ENCODE results near the gene PLAAT2. TPM values are rescaled to one million over a fixed set of nuclear protein-coding genes. Genes with fewer than 3 reads are reported as not detected.
"Not testable (repeated sequence)": the region's sequence is repeated elsewhere in the genome, so short reads cannot be mapped to it uniquely, and the experiment has no call there.

PLAAT2 gene
- total RNA-seq, 1 donor from 2014 or later: 0.92 TPM

DNA sequence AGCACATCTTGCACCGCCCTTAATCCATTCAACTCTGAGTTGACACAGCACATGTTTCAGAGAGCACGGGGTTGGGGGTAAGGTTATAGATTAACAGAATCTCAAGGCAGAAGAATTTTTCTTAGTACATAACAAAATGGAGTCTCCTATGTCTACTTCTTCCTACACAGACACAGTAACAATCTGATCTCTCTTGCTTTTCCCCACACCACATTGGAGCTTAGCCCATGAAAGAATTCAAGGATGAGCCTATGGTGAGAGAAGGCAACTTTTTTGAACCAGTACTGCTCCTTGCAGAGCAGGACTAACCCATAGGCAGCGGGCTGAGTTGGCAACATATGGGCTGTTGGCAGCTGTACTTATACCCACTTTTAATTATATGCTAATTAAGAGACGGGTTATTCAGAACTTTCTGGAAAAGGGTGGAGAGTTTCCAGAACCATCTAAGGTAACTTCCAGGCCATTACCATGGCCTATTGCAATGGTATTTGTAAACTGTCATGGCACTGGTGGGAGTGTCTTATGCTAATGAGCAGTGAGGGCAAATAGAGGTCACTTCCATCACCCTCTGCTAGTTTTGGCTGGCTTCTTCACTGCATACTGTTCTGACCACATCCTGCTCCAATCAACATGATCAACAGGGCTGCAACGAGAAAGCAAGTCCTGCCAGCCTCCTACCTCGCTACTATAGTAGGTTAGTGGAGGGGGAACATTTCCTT is 31.9 kb downstream of the PLAAT2 start:
- DNase-seq (ENCODE audit: missing footprints); intact Hi-C loops (cut with DNase I); ATAC-seq: not testable (repeated sequence)

DNA sequence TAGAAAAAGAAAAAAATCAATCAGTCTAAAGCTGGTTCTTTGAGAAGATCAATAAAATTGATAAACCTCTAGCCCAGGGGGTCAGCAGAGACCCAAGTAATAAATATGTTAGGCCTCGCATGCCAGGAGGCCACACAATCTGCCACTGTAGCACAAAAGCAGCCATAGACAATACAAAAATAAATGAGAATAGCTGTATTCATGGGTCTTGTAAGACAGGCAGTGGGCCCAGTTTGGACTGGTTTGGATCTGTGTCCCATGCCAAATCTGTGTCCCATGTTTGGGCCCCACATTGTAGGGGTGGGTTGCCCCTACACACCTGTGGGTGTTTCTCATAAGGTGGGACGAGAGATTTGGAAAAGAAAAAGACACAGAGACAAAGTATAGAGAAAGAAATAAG is 33.2 kb downstream of the PLAAT2 start:
- DNase-seq (ENCODE audit: missing footprints): no peak
- ATAC-seq: no peak
- intact Hi-C loops (cut with DNase I): no loop called here

DNA sequence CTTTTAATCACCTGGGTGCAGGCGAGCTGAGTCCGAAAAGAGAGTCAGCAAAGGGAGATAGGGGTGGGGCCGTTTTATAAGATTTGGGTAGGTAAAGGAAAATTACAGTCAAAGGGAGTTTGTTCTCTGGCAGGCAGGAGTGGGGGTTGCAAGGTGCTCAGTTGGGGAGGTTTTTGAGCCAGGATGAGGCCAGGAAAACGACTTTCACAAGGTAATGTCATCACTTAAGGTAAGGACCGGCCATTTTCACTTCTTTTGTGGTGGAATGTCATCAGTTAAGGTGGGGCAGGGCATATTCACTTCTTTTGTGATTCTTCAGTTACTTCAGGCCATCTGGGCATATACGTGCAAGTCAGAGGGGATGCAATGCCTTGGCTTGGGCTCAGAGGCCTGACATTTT is 33.8 kb downstream of the PLAAT2 start:
- intact Hi-C loops (cut with DNase I); ATAC-seq: not testable (repeated sequence)

DNA sequence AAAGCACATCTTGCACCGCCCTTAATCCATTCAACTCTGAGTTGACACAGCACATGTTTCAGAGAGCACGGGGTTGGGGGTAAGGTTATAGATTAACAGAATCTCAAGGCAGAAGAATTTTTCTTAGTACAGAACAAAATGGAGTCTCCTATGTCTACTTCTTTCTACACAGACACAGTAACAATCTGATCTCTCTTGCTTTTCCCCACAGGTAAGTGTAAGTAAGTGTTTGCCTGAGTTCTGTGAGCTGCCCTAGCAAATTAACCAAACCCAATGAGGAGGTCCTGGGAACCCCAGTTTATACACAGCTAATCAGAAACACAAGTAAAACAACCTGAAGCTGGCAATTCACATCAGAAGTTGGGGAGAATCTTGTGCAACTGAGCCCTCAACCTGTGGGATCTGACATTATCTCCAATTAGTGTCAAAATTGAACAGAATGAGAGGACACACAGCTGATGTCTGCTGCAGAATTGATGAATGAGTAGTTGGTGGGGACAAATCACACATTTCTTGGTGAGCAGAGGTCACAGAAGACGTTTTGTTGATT is 34.4 kb downstream of the PLAAT2 start:
- DNase-seq (ENCODE audit: missing footprints); intact Hi-C loops (cut with DNase I); ATAC-seq: not testable (repeated sequence)

More for the DNA sequence above, 33.8 kb downstream of the PLAAT2 start:
- DNase-seq (ENCODE audit: missing footprints): not testable (repeated sequence)

DNA sequence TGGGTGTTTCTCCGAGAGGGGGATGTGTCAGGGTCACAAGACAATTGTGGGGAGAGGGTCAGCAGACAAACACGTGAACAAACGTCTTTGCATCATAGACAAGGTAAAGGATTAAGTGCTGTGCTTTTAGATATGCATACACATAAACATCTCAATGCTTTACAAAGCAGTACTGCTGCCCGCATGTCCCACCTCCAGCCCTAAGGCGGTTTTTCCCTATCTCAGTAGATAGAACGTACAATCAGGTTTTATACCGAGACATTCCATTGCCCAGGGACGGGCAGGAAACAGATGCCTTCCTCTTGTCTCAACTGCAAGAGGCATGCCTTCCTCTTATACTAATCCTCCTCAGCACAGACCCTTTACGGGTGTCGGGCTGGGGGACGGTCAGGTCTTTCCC is 35.0 kb downstream of the PLAAT2 start:
- DNase-seq (ENCODE audit: missing footprints); ATAC-seq; intact Hi-C loops (cut with DNase I): not testable (repeated sequence)

DNA sequence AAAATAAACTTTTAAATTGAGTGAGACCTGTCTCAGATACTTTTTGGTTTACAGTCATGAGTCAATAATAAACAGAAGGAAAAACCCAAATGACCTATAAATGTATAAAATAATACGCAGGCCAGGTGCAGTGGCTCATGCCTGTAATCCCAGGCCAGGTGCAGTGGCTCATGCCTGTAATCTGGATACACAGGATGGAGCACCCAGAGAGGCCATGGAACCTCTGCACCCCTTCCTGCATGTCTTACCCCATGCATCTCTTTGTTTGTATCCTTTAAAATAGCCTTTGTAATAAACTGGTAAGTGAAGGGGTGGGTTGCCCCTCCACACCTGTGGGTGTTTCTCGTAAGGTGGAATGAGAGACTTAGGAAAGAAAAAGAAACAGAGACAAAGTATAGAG is 35.5 kb downstream of the PLAAT2 start:
- intact Hi-C loops (cut with DNase I): no loop called here
- no peak for DNase-seq (ENCODE audit: missing footprints)
- no peak for ATAC-seq

DNA sequence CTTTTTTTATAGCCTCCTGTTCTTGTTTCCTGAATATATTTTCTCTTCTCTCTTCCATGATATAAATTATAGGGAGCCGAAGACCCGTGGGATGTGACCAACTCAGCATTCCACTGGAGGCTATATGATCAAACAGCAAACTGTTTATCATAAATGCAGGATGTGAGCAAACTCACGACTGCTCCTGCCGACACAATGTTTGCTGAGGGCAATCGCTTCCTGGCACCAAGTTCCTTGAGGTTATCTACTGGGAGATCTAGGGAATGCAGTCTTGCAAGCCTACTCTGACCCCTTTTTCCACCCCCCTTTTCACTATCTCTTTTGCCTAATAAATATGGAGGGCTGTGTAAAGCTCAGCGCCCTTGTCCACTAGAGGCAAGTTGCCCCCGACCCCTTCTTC is 40.0 kb downstream of the PLAAT2 start:
- DNase-seq (ENCODE audit: missing footprints) (no peak), ATAC-seq (no peak)
- intact Hi-C loops (cut with DNase I): no loop called here

DNA sequence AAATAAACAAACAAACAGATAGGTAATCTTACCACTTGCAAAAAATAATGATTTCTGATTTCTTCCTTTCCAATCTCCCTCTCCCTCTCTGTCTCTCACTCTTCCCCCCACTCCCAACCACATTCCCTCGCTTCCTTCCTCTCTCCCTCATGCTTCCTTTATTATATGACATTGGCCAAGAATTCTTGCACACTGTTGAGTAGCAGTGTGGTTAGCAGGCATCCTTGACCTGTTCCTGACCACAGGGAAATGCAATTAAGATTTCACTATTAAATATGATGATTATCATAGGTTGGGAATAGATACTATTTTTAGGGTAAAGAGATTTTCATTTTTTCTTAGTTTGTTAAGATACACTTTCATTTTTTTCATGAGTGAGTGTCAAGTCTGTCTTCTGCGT is 41.3 kb downstream of the PLAAT2 start:
- ATAC-seq: no peak
- DNase-seq (ENCODE audit: missing footprints): no peak
- intact Hi-C loops (cut with DNase I): no loop called here

DNA sequence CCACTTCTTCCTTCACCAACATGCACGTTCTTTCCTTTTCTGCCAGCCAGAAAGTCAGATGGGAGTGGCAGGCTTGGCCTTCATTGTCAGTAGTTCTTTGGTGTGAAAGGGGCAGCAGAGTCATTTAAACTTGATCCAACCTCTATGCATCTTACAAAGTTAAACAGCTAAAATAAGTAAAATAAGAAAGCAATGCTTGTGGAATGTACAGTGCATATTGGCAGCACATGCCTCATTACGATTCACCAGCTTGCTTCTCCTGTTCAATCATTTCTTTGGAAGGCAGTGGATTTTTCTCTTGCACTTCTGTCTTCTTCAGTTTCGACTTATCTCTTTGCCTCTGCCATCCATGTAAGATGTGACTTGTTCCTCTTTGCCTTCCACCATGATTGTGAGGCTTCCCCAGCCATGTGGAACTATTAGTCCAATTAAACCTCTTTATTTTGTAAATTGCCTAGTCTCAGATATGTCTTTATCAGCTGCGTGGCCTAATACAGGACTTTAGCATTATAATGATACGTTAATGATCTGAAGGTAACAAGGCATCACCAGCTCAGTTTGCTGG is 42.5 kb downstream of the PLAAT2 start:
- DNase-seq (ENCODE audit: missing footprints): no peak
- intact Hi-C loops (cut with DNase I): no loop called here

DNA sequence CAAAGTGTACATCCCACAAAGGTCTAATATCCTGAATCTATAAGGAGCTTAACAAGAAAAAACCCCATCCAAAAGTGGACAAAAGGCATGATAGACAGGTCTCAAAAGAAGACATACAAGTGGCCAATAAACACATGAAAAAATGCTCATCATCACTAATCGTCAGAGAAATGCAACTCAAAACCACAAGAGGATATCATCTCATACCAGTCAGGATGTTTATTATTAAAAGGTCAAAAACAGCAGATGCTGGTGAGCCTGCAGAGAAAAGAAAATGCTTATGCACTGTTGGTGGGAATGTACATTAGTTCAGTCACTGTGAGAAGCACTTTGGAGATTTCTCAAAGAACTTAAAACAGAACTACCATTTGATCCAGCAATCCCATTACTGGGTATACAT is 44.6 kb downstream of the PLAAT2 start:
- intact Hi-C loops (cut with DNase I): no loop called here
- ATAC-seq (no peak), DNase-seq (ENCODE audit: missing footprints) (no peak)

More for the DNA sequence above, 42.5 kb downstream of the PLAAT2 start:
- ATAC-seq: no peak

DNA sequence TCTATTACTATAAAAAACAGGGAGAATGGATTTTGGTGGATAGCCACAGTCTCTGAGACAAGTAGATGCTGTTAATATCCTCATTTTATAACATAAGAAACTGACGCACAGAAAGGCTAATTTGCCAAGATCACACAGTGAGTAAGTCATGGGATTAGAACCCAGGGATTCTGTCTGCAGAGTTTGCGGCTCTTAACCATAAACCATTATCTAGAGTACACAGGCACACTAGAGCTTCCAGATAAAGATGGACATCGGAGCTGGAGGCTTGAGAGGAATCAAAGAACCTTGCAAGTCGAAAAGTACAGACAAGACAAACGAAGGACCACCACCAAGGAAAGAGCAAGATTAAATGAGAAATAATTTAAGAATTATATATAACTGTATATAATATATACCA is 46.0 kb downstream of the PLAAT2 start:
- DNase-seq (ENCODE audit: missing footprints): no peak
- intact Hi-C loops (cut with DNase I): no loop called here
- ATAC-seq: no peak

DNA sequence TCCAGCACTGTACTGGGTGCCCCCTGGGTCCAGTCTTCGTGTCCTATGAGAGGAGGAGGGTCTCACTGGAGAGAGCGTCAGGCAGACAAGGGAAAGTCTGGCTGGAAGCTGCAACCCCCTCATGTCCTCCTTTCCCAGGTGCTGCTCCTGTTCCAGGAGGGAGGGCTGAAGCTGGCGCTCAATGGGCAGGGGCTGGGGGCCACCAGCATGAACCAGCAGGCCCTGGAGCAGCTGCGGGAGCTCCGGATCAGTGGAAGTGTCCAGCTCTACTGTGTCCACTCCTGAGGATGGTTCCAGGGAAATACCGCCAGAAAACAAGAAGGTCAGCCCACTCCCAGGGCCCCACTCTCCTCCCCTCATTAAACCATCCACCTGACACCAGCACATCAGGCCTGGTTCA is 47.1 kb downstream of the PLAAT2 start:
- no peak for DNase-seq (ENCODE audit: missing footprints)
- ATAC-seq: no peak
- intact Hi-C loops (cut with DNase I): no loop called here

DNA sequence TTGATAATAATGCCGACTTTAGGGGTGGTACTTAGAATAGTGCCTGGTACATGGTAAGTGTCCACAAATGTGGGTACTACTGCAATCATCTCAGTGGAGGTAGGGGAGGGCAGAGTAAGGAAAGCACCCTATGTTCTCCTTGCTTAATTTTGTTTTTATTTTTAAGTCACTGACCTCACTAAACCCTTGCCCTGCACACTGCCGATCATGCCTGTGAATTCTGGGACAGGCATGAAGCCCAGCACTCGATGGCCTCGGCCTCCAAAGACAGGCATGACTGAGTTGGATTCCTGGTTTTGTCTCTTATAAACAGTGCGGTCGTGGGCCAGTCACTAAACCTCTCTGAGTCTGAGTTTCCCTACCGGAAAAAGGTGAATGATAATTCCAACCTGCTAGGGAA is 50.4 kb downstream of the PLAAT2 start:
- intact Hi-C loops (cut with DNase I): no loop called here
- DNase-seq (ENCODE audit: missing footprints) (no peak), ATAC-seq (no peak)

DNA sequence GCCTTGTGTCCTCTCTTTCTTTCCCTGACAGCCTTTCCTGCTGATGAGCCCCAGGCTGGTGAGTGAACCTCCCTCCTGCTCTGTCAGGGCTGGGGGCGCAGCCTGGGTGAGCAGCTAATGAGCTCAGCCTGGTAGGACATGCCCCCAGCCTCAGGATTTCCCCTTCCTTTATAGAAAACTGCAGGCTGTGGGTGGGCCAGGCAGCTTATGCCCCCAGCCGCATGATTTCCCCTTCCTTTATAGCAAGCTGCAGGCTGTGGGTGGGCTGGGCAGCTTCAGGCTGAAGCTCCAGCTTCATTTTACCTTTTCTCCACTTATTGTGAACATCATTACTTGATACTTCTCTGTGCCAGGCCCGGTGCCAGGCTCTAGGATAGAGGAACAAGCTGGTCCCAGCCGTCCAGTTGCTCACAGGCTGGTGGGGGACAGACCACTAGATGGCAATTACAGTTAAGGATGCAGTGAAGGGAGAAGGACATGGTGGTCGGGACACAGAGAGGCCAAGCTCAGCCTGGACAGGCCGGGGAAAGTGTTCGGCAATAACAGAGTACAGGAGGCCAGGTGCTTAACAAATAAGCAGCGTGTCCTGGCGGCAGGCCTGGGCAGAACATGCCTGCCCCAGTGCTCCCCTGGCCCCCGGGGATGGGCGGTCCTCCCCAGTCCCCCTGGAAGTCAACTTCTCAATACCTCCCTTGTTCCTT is 52.0 kb downstream of the PLAAT2 start:
- DNase-seq (ENCODE audit: missing footprints): no peak
- intact Hi-C loops (cut with DNase I): no loop called here
- no peak for ATAC-seq

DNA sequence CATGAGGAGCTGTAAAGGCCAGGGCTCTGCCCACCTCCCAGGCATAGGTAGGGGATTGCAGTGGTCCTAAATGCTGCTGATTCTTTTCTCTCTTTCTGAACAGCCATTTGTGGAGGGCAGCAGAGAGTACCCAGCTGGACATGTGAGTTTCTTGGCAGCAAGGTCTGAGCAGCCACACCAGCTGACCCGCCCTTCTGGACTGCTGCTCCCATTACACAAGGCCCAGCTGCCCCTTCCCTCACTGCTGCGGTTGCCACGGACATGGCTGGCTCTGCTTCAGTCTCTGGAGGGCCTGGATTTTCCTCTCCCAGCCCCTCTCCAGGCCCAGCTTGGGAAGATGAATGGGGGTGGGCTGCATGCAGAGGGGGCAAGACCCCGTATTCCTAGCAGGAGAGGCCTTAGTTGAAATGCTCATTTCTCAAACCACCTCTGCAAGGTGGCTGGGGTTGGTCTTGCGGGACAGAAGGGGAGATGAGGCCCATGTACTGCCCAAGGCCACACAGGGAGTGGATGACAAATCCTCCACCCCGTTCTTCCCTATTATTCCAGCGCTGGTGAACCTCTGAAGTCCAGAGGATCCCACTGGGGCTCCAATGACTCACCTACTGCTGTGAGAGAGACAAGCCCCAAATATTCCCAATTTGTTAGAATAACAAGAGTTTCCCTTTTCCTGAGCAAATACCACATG is 52.7 kb downstream of the PLAAT2 start:
- intact Hi-C loops (cut with DNase I): no loop called here
- ATAC-seq: peak; percentile 67
- DNase-seq (ENCODE audit: missing footprints): no peak

DNA sequence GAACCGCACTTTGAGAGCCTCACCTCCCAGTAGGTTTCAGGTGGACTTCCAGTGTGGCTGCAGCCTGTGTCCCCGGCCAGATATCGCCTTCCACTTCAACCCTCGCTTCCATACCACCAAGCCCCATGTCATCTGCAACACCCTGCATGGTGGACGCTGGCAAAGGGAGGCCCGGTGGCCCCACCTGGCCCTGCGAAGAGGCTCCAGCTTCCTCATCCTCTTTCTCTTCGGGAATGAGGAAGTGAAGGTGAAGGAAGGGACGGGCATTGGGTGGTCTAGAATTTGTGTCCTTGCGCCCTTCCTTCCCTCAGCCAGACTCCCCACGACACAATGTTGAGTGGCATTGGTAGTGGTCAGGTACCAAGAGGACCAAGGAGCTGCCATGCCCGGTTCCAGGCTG is 54.4 kb downstream of the PLAAT2 start:
- no peak for DNase-seq (ENCODE audit: missing footprints)
- ATAC-seq: no peak
- intact Hi-C loops (cut with DNase I): loop anchor here (1.0 kb wide), 1 partner anchor 18 kb away; no protein-coding TSS in a partner anchor

DNA sequence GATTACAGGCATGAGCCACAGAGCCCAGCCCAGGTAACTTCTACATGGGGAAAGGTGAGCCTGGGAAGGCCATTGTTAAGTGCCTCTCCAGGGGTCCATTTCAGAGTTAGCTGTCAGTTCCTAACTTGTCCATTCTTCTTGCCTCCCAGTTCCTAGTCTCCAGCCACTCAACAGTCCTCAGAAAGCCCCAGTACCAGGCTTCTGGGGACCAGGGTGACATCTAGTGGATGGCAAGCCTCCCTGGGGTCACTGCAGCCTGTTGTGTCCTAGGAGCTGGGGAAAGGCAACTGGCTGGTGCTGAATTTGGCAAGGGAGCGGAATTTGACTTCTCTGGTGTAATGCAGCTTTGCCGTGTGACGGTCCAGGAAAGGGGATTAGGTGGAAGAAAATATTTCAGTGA is 55.2 kb downstream of the PLAAT2 start:
- intact Hi-C loops (cut with DNase I): loop anchor here (1.0 kb wide), 1 partner anchor 18 kb away; no protein-coding TSS in a partner anchor
- ATAC-seq: peak; percentile 61
- no peak for DNase-seq (ENCODE audit: missing footprints)

DNA sequence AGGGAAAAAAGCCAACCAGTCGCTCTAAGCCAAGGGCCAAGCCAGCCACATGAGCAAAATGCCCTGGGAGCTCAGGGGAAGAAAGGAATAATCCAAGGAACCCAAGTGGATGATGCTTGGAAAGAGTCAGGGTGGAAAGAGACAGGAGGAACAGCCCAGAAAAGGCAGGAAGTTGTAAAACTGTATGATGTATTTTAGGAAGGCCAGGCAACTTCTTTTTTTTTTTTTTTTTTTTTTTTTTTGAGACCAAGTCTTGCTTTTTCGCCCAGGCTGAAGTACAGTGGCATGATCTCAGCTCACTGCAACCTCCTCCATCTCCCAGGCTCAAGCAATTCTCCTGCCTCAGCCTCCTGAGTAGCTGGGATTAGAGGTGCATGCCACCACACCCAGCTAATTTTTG is 55.7 kb downstream of the PLAAT2 start:
- DNase-seq (ENCODE audit: missing footprints): no peak
- ATAC-seq: no peak
- intact Hi-C loops (cut with DNase I): no loop called here

DNA sequence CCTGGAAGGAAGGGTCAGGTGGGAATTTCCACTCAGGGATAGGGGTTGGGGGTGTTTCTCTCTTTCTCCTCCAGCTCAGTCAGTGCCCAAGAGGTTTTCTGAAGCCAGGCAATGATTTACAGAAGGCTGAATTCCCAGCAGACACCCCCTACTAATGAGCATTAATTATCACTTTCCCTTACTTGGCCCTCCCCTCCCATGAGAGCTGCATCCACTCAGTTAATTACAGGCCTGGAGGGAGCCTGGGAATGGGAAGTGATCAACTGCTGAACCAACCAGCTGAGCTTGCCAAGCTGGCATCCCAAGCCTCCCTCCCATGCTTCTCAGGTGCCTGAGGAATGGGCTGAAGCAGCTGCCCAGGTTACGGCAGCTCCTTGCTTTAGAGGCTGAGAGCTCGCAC is 56.3 kb downstream of the PLAAT2 start:
- no peak for ATAC-seq
- intact Hi-C loops (cut with DNase I): no loop called here
- DNase-seq (ENCODE audit: missing footprints): no peak
